ENCODE data around the gene SYT15. TPM values are rescaled to one million over a fixed set of nuclear protein-coding genes. Genes with fewer than 3 reads are reported as not detected.

Gene SYT15
- polyA plus RNA-seq, 1 donor from 2014 or later: 0.45 TPM

DNA sequence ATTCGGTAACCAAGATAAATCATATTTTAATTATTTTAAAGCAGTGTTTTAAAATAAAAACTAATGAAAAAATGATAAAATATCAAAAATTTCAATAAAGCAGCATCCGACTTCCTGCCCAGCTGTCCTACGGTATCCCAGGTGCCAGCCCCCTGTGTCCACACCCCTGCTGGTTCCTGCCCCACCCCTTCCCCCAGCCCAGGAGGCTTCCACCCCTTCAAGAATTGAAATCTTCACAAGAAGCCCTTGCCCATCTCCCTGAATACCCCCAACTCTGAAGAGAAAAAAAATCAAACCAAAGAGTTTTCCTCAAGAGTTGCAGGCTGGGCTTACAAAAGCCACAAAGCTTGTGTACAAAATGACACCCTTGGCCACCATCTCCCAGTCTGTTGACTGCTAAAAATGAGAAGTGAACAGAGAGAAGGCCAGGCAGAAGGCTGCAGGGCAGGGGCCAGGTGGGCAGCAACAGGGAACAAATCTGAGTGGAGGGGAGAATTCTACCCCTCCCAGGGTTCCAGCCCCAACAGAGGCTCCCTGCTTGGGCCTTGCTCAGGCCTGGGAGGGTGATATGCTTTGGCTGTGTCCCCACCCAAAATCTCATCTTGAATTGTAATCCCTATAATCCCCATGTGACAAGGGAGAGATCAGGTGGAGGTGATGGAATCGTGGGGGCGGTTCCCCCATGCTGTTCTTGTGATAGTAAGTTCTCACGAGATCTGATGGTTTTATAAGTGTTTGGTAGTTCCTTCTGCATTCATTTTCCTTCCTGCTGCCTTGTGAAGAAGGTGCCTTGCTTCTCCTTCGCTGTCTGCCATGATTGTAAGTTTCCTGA lies 37.0 kb upstream of the SYT15 start:
- no peak overlapping the region for H3K27ac Mint-ChIP-seq
- H3K4me3 Mint-ChIP-seq: no peak overlapping the region
- peaks cover 24% of the 10 kb centered on the region for H3K27me3 Mint-ChIP-seq
- H3K36me3 Mint-ChIP-seq: no peaks in the 10 kb centered on the region
- peaks cover 0 to 4% (median 0%) of the 10 kb centered on the region in 3 donors for H3K4me1 Mint-ChIP-seq
- no peaks in the 10 kb centered on the region for H3K9me3 Mint-ChIP-seq

DNA sequence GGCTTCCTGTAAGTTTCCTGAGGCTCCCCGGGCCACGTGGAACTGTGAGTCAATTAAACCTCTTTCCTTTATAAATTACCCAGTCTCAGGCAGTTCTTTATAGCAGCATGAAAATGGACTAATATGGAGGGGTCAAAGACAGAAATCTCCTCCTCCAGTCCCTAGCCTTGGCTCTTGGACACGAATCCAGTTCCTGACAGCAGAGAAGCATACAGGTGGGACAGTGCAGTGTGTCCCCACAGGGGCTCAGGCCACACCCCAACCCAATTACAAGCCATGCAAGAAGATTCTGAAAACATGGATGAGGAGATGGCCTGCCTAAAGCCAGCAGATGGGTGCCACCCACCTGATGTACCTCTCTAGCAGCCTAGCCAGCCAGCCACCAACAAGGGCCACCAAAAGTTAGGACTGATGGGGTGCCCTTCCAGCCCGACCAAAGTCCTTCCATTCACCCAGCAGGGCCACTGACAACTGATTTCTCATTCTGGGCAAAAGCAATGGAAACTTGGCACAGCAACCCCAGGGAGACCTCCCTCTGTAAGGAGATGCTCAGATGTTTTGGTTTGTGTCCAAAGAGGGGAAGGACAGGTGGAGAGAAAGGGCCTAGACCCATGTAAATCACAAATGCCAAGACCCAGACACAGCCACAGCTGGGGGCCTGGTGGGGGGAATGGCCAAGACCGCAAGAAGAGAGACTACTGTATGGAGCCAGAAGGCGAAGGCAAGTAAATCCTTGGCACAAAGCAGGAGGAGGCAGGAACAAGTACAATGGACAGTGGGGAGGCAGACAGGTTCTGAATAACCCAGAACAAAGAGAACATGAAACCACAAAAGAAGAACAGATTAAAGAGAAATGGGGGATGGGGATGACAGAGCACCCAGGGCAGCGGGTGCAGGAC lies 36.1 kb upstream of the SYT15 start:
- Mint-ChIP-seq H3K36me3 (no peaks in the 10 kb centered on the region), H3K4me3 (no peak overlapping the region), H3K4me1 (peaks cover 0 to 4% (median 0%) of the 10 kb centered on the region in 3 donors), H3K27ac (no peak overlapping the region), H3K27me3 (peaks cover 24% of the 10 kb centered on the region), H3K9me3 (no peaks in the 10 kb centered on the region)

DNA sequence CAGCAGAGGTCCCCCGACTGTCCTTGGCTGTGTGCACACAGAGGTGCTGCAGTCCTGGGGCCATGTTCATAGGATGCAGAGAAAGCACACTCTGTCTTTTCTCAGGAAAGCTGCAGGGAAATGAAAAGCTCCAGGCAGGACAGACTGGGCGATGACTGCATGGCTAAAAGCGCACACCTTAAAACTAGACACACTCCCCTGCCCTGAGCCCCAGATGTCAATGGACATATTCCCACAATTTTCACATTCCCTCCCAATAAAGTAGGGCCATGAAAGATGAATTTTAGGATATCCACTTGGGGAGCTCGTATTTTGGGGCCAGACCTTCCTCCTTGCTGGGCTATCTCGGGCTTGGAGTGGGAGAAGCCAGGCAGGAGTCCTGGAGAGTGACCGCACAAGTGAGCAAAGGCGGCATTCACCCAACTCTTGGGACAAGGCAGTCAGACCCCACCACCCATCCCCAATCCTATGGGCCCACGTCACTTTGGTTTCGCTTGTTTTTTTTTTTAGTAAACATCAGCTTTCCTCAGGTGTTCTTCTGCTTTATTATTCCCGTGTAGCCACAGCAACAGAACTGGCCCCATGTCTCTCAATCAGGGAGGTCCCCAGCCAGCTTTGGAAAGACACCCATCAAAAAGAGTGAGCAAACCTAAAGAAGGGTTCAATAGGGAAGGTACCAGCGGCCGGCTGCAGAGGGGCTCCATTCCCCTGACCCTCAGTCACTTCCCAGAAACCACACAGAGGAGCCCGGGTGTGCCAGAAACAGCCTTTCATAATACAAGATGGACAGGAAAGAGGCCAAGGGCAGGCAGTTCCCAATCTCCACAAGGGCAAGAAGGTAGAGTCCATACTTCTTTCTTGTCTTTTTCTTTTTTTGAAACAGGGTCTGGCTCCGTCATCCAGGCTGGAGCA lies 35.2 kb upstream of the SYT15 start:
- Mint-ChIP-seq H3K4me3 (no peak overlapping the region), H3K27ac (no peak overlapping the region), H3K36me3 (no peaks in the 10 kb centered on the region), H3K27me3 (peaks cover 26% of the 10 kb centered on the region), H3K4me1 (peaks cover 0 to 4% (median 0%) of the 10 kb centered on the region in 3 donors), H3K9me3 (no peaks in the 10 kb centered on the region)

DNA sequence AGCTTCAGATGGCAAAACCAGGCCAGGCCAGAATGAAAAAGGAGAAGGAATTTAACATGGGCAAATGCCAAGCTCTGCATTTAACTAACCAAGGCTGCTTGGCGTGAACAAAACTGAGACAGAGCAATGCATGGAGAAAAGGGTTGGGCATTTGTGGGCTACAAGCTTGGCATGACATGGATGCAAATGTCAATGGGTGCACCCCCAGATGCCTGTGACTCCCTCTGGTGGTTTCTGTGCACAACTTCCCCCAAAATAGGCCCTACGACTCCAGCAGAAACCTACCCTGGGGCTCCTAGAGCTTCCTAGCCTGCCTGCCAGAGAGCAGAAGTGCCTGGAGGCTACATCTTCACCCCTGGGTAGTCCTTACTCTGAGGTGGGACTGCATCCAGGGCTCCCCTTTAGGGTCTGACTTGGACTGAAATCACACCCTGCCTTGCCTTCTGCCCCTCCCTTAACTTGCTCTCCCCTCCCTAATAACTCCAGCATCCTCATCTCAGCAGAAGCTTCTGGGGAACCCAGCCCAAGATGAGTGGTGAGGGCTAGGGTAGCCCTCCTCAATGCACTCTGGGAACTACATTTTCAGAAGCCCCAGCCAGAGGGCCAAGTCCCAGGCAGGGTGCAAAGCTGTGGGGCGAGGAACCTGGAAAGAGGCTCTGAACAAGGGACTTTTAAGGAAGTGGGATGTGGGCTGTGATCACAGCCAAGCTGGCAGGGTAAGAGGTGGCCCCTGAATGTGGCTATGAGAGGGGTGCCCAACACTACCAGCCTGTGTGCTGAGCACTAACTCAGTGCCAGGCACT lies 33.7 kb upstream of the SYT15 start:
- Mint-ChIP-seq H3K27me3 (peaks cover 18% of the 10 kb centered on the region), H3K9me3 (no peaks in the 10 kb centered on the region), H3K27ac (no peak overlapping the region), H3K36me3 (no peaks in the 10 kb centered on the region), H3K4me3 (no peak overlapping the region), H3K4me1 (peaks cover 0 to 4% (median 0%) of the 10 kb centered on the region in 3 donors)

DNA sequence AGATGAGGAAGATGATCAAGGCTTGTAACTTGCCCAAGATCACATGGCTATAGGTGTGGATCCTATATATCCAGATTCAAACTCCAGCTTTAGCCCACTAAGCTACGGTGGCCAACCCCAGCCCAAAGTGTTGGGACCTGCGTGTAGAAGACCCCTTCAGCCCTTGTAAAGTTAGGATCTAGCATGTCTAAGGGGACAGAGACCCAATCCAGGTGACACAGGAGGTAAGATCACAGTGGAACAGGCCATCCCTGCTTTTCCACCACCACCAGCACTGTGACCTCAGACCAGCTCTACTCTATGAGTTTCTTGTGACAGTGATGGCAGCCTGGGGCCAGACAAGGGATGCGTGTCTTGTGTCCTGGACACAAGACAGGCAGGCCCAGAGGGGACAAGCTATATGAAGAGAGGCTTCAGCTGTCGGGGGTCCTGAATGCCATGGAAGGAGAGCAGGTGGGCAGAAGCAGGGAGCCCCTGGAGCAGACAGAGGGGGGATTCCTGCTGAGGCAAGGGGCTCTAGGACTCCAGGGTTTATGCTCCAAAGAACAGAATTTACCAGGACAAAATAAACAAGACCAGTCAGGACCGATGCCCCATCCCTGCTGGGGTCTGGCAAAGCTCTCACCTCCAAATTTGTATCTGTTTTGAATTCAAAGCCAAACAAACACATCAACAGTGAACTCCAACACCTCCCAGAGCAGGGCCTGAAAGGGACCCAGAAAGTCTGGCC lies 32.9 kb upstream of the SYT15 start:
- Mint-ChIP-seq H3K4me3 (no peak overlapping the region), H3K9me3 (no peaks in the 10 kb centered on the region), H3K4me1 (peaks cover 0 to 4% (median 0%) of the 10 kb centered on the region in 3 donors), H3K27ac (no peak overlapping the region), H3K36me3 (no peaks in the 10 kb centered on the region), H3K27me3 (peaks cover 10% of the 10 kb centered on the region)

DNA sequence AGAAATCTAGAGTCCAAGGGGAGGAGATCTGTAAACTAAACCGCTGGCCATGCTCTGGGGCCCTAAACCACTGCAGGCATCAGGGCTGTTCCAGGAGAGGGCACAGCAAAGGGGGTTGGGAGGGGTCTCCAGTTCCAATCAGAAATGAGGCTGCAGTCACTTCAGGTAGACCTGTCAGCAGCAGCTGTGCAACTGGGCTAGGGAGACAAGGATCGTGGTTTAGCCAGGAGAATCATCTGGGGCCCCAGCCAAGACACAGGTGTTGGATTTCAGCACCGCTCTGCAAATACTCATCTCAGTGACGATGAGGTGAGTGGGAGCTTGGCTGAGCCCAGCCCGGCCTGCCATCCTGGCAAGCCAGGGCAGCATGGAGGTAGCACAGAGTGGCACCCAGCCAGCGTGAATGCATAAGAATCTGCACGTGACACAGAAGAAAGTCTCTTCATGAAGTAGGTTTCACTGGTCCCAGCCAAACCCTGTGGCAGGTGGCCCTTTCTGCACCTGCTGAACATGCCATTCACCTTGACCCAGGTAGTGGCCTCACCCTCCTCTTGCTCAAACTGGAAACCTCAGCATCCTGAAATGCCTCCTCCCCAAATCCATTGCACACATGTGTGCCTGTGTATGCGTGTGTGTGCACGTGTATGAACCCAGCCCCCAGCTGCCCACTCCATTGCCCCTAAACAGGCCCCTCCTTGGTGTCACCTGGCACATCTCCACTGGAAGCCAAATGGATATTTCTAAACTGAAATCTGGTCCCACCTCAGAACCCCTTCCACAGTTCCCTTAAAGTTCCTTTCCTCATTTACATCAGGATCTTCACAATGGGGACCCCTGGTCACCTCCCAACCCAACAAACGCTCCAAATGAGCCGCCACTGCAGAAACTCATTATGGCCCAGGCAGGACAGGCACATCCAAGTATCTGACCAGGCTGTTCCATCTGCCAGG lies 32.1 kb upstream of the SYT15 start:
- H3K27ac Mint-ChIP-seq: no peak overlapping the region
- H3K9me3 Mint-ChIP-seq: no peaks in the 10 kb centered on the region
- peaks cover 10% of the 10 kb centered on the region for H3K27me3 Mint-ChIP-seq
- H3K4me1 Mint-ChIP-seq: peaks cover 0 to 4% (median 0%) of the 10 kb centered on the region in 3 donors
- no peak overlapping the region for H3K4me3 Mint-ChIP-seq
- H3K36me3 Mint-ChIP-seq: no peaks in the 10 kb centered on the region

DNA sequence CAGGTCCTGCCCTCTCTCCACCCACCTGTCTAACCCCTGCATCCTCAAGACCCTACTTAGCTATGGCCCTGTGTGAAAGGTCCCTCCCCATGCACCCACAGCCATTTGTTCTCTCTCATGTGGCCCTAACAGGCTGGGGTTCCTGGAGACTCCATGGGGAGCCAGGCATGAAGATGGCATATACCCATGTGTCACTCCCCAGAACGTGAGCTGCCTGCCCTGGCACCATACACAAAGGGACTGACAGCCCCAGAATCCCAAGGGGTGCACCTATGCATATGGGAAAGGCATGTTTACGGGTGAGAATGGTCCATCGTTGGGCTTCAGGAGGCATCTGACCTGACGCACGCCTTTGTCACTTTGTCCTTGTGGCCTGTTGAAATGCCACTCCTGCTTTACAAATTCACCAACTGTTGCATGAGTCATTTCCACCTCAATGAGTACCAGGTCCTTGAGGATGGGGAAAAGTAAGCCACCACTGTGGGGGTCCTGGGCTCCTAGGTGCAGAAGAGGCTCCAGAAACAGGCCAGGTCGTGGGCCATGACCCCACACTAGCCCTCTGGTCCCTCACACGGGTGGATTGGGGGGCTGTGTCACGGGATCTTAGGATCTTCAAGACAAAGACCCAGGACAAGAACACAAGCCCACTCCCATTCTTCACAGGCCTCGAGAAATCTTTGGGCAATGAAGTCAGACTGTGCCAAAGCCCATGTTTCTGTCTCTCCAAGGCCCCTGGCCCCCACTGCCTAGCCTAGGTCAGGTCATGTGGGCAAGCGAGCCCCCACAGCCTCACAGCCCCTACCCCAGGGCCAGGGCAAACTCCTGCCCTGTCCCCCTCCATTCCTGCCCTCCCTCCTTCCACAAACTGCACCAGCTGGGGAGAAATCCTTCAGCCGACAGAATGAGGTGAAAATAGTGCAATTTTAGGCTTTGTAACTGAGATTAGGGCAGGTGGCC lies 31.1 kb upstream of the SYT15 start:
- H3K36me3 Mint-ChIP-seq: no peaks in the 10 kb centered on the region
- H3K27ac Mint-ChIP-seq: no peak overlapping the region
- H3K4me3 Mint-ChIP-seq: no peak overlapping the region
- no peaks in the 10 kb centered on the region for H3K9me3 Mint-ChIP-seq
- peaks cover 10% of the 10 kb centered on the region for H3K27me3 Mint-ChIP-seq
- no peaks in the 10 kb centered on the region for H3K4me1 Mint-ChIP-seq

DNA sequence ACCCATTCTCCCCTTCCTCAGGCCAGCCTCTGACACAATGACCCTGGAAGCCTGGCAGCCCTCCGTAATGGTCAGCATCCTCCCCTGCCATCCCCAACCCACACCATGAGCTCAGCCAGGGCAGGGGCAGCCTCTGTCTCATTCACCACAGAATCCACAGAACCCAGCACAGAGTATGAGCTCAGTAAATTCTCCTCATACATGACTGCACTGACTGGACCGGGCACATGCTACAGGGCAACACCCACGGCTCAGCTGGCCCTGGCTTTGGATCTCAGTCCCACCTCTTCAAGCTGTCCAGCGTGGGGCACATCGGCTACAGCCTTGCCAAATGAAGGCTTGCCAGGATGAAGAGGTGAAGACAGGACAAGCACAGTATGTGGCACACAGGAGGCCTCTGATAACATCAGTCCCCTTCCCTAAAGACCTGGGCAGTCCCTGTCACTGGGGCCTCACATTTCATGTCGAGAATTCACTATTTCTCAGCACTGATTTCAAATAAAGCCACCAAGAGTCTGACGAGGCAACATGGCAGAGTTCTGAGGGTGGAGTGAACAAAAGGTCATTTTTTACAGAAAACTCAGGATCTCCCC lies 30.3 kb upstream of the SYT15 start:
- H3K27ac Mint-ChIP-seq: no peak overlapping the region
- no peaks in the 10 kb centered on the region for H3K36me3 Mint-ChIP-seq
- peaks cover 5% of the 10 kb centered on the region for H3K27me3 Mint-ChIP-seq
- H3K4me1 Mint-ChIP-seq: no peaks in the 10 kb centered on the region
- no peak overlapping the region for H3K4me3 Mint-ChIP-seq
- H3K9me3 Mint-ChIP-seq: no peaks in the 10 kb centered on the region

DNA sequence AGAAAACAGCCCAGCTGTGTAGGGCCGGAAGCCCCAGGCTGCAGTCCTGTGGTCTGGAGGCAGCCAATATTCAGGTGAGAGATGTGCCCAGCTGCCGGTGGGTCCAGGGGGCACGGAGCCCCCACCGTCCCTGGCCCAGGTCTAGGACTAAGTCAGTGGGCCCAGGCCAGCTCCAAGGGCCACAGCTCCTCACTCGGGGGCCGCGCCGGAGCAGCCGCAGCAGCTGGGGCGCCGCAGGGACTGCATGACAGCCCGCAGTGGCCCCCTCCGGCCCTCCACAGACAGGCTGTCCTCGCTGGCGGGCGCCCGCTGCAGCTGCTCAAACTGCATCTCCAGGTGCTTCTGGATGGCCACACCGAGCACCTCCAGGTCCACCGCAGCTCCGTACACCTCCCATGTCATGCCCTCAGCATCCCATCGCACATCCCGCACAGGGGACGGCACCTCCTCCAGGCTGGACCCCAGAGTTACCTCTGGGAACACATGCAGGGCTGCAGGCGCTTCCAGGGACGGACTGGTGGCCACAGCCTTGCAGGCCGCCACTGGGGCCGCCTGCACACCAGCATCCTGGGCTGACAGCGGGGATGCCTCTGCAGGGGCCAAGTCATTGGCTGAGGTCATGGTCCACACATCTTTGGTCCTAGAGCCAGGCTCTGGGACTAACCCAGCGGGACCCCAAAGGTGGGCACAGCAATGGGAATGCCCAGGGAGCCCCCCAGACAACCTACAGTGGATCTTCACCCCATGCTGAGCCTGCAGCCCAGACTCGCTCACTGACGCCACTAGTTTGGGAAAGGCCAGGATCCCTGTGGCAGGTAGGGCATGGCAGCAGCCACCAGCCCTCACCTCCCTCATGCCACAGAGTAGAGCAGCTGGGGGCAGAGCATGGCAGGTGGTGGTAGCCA lies 29.5 kb upstream of the SYT15 start:
- Mint-ChIP-seq H3K9me3 (no peaks in the 10 kb centered on the region), H3K4me1 (no peaks in the 10 kb centered on the region), H3K27ac (no peak overlapping the region), H3K27me3 (peaks cover 2% of the 10 kb centered on the region), H3K4me3 (no peak overlapping the region), H3K36me3 (no peaks in the 10 kb centered on the region)

DNA sequence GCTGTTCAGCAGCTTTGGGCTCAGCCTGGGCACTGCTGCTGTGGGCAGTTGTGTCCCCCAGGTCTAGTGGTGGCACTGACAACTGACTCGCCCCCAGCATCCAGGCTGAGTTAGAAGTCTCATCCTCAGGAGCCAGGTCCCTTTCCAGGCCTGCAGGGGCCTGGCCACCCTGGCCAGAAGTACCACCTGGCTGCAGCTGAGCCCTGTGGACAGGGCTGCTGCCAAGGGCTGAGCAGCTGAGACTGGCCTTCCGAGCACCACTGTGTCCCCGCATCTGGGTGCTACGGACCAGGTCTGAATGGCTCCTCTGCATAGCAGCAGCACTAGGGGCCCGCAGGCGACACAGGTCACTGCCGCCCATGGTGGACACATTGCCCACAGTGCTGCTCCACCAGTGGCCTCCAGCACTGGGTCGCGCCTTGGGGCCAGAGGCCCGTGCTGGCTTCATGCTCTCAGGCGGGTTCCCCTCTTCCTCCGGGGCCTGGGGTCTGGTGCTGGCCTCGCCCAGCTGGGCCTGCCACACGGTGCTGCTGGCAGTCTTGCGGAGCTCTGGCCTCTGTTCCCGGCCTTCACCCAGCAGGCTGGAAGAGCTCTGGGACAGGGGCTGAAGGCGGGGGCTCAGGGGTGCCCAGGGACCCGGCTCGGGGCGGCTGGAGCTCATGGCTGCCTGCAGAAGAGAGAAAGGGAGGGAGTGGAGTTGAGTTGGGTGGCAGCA lies 28.7 kb upstream of the SYT15 start:
- Mint-ChIP-seq H3K9me3 (no peaks in the 10 kb centered on the region), H3K4me3 (no peak overlapping the region), H3K4me1 (no peaks in the 10 kb centered on the region), H3K27ac (no peak overlapping the region), H3K27me3 (peaks cover 2% of the 10 kb centered on the region), H3K36me3 (no peaks in the 10 kb centered on the region)
